Measurements from ENCODE around the gene CCDC187.

The CCDC187 gene

GRCh38 chr9:136297016-136297691 is 6.7 kb downstream of the CCDC187 start:
- no peak for DNase-seq

GRCh38 chr9:136296434-136297015 is 7.4 kb downstream of the CCDC187 start:
- no peak for DNase-seq

- no peak for DNase-seq
Observed at GRCh38 chr9:136295542-136296433, 8.1 kb downstream of the CCDC187 start.

- no peak for DNase-seq
Observed at GRCh38 chr9:136295055-136295454, 8.8 kb downstream of the CCDC187 start.

GRCh38 chr9:136294437-136294836 is 9.5 kb downstream of the CCDC187 start:
- no peak for DNase-seq

- DNase-seq: no peak
Observed at GRCh38 chr9:136293476-136294077, 10.3 kb downstream of the CCDC187 start.

- no peak for DNase-seq
Observed at GRCh38 chr9:136292591-136293448, 11.1 kb downstream of the CCDC187 start.

GRCh38 chr9:136292026-136292538 is 11.8 kb downstream of the CCDC187 start:
- no peak for DNase-seq

GRCh38 chr9:136291306-136292025 is 12.4 kb downstream of the CCDC187 start:
- DNase-seq: no peak

GRCh38 chr9:136290508-136291000 is 13.3 kb downstream of the CCDC187 start:
- no peak for DNase-seq

GRCh38 chr9:136289651-136290507 is 14.0 kb downstream of the CCDC187 start:
- no peak for DNase-seq

- no peak for DNase-seq
Observed at GRCh38 chr9:136287960-136288753, 15.7 kb downstream of the CCDC187 start.

- DNase-seq: no peak
Observed at GRCh38 chr9:136286987-136287379, 16.9 kb downstream of the CCDC187 start.

GRCh38 chr9:136286359-136286986 is 17.4 kb downstream of the CCDC187 start:
- DNase-seq: no peak

- no peak for DNase-seq
Observed at GRCh38 chr9:136285501-136286358, 18.2 kb downstream of the CCDC187 start.

- no peak for DNase-seq
Observed at GRCh38 chr9:136284951-136285350, 18.9 kb downstream of the CCDC187 start.

GRCh38 chr9:136284311-136284710 is 19.6 kb downstream of the CCDC187 start:
- DNase-seq: no peak

Data from suppressor macrophage (primary cell).